Karpas-422 (cell line): Measurements from ENCODE around the gene EPB41L2. TPM values are rescaled to one million over a fixed set of nuclear protein-coding genes. Genes with fewer than 3 reads are reported as not detected.

Source experiments
- DNase-seq: peaks from one replicate; pipeline ENCODE4 v3.0.0-alpha.2; 2015
- H2AFZ ChIP-seq: fragments of 200-600 bp; sonication (generic); 2 replicates; pipeline ENCODE4 v1.6.1; 2014; ENCODE audit warnings: antibody characterized with exemption, low read length, mixed read lengths
- H3K27ac ChIP-seq: fragments of 200-600 bp; sonication (generic); 2 replicates; pipeline ENCODE4 v1.5.1; 2014; ENCODE audit warnings: mild to moderate bottlenecking, low read length, moderate library complexity
- H3K27me3 ChIP-seq: fragments of 200-600 bp; sonication (generic); 2 replicates; pipeline ENCODE4 v1.6.1; 2014; ENCODE audit warnings: low read length, mixed read lengths
- H3K36me3 ChIP-seq: fragments of 200-600 bp; sonication (generic); 2 replicates; pipeline ENCODE4 v1.6.1; 2014; ENCODE audit warnings: low read length, mixed read lengths; ENCODE audit not compliant: insufficient read depth
- H3K4me1 ChIP-seq: fragments of 200-600 bp; sonication (generic); 2 replicates; pipeline ENCODE4 v1.6.1; 2014; ENCODE audit warnings: mild to moderate bottlenecking, low read length, mixed read lengths
- H3K4me2 ChIP-seq: fragments of 200-600 bp; sonication (generic); 2 replicates; pipeline ENCODE4 v1.6.1; 2014; ENCODE audit warnings: low read length, low read depth, mild to moderate bottlenecking; ENCODE audit not compliant: poor library complexity, severe bottlenecking
- H3K4me3 ChIP-seq: fragments of 200-600 bp; sonication (generic); 2 replicates; pipeline ENCODE4 v1.5.1; 2014; ENCODE audit warnings: mild to moderate bottlenecking, antibody characterized with exemption, low read length, mixed read lengths
- H3K79me2 ChIP-seq: fragments of 200-600 bp; sonication (generic); 2 replicates; pipeline ENCODE4 v1.6.1; 2014; ENCODE audit warnings: mild to moderate bottlenecking, low read length, mixed read lengths
- H3K9ac ChIP-seq: fragments of 200-600 bp; sonication (generic); 2 replicates; pipeline ENCODE4 v1.6.0; 2014; ENCODE audit warnings: low read length
- H3K9me2 ChIP-seq: fragments of 200-600 bp; sonication (generic), shearing (Covaris generic); replicated peaks from 2 replicates; pipeline ENCODE4 v1.6.0; 2014; ENCODE audit warnings: mild to moderate bottlenecking, low read length, moderate library complexity; ENCODE audit not compliant: insufficient read depth
- H3K9me3 ChIP-seq: fragments of 300-700, 200-600 bp; sonication (generic); 2 replicates; pipeline ENCODE4 v1.6.1; 2014; ENCODE audit warnings: low read length, mixed read lengths
- H4K20me1 ChIP-seq: fragments of 200-600 bp; sonication (generic); 2 replicates; pipeline ENCODE4 v1.6.1; 2014; ENCODE audit warnings: mild to moderate bottlenecking, antibody characterized with exemption, low read length, low read depth; ENCODE audit not compliant: insufficient read depth
- total RNA-seq: library from RNA; depleted of rRNA; stranded (reverse); fragments of >200 nt; shearing (Covaris generic); gene quantifications from 2 replicates; pipeline ENCODE4 v1.2.3, GENCODE V29; 2014; ENCODE audit warnings: low replicate concordance

Gene EPB41L2
- total RNA-seq, 1 experiment from 2014 or later = 1.7 TPM

GRCh38 chr6:131059486-131059885 is 3.6 kb downstream of the EPB41L2 start:
- no peak for DNase-seq
- Histone ChIP-seq H3K36me3 (no peaks in the 10 kb centered on the region), H4K20me1 (no peaks in the 10 kb centered on the region), H2AFZ (no peak overlapping the region), H3K27ac (no peak overlapping the region), H3K27me3 (no peaks in the 10 kb centered on the region), H3K4me3 (no peak overlapping the region), H3K4me2 (no peak overlapping the region), H3K4me1 (peaks cover 10% of the 10 kb centered on the region), H3K9me3 (peaks cover 13% of the 10 kb centered on the region), H3K9ac (no peak overlapping the region), H3K79me2 (no peaks in the 10 kb centered on the region), H3K9me2 (no peaks in the 10 kb centered on the region)

- no peaks in the 10 kb centered on the region for H3K79me2 ChIP-seq
- H2AFZ ChIP-seq = no peak overlapping the region
- no peak for DNase-seq
Measured at GRCh38 chr6:131058236-131058635, 4.8 kb downstream of the EPB41L2 start.

GRCh38 chr6:131054392-131055250 is 8.4 kb downstream of the EPB41L2 start:
- Histone ChIP-seq H3K9me3 (peaks cover 13% of the 10 kb centered on the region), H3K79me2 (no peaks in the 10 kb centered on the region), H2AFZ (no peak overlapping the region), H3K4me3 (no peak overlapping the region), H3K4me1 (no peaks in the 10 kb centered on the region), H3K36me3 (no peaks in the 10 kb centered on the region), H3K9me2 (no peaks in the 10 kb centered on the region), H3K27ac (no peak overlapping the region), H3K9ac (no peak overlapping the region), H3K27me3 (no peaks in the 10 kb centered on the region), H4K20me1 (no peaks in the 10 kb centered on the region), H3K4me2 (no peak overlapping the region)
- no peak for DNase-seq

More at GRCh38 chr6:131058236-131058635, 4.8 kb downstream of the EPB41L2 start:
- Histone ChIP-seq H3K9me2 (no peaks in the 10 kb centered on the region), H3K27me3 (no peaks in the 10 kb centered on the region), H3K9ac (no peak overlapping the region), H3K9me3 (peaks cover 13% of the 10 kb centered on the region), H3K4me3 (no peak overlapping the region), H3K4me1 (peaks cover 6% of the 10 kb centered on the region), H3K4me2 (no peak overlapping the region), H3K36me3 (no peaks in the 10 kb centered on the region), H4K20me1 (no peaks in the 10 kb centered on the region), H3K27ac (no peak overlapping the region)

GRCh38 chr6:131053546-131054240 is 9.4 kb downstream of the EPB41L2 start:
- H3K4me3 ChIP-seq = no peak overlapping the region
- no peak for DNase-seq
- no peak overlapping the region for H2AFZ ChIP-seq
- no peaks in the 10 kb centered on the region for H3K27me3 ChIP-seq
- H3K9me3 ChIP-seq = peaks cover 13% of the 10 kb centered on the region
- H3K4me1 ChIP-seq = no peaks in the 10 kb centered on the region
- no peak overlapping the region for H3K4me2 ChIP-seq
- H3K79me2 ChIP-seq = no peaks in the 10 kb centered on the region
- H3K9me2 ChIP-seq = no peaks in the 10 kb centered on the region
- no peaks in the 10 kb centered on the region for H4K20me1 ChIP-seq
- H3K9ac ChIP-seq = no peak overlapping the region
- H3K27ac ChIP-seq = no peak overlapping the region
- H3K36me3 ChIP-seq = no peaks in the 10 kb centered on the region

- Histone ChIP-seq H2AFZ (no peak overlapping the region), H3K27ac (no peak overlapping the region), H3K4me1 (no peaks in the 10 kb centered on the region), H3K79me2 (no peaks in the 10 kb centered on the region), H3K27me3 (no peaks in the 10 kb centered on the region), H3K9ac (no peak overlapping the region), H3K4me2 (no peak overlapping the region), H3K36me3 (no peaks in the 10 kb centered on the region), H3K9me3 (peaks cover 13% of the 10 kb centered on the region), H3K9me2 (no peaks in the 10 kb centered on the region), H3K4me3 (no peak overlapping the region), H4K20me1 (no peaks in the 10 kb centered on the region)
- DNase-seq = no peak
Measured at GRCh38 chr6:131052181-131052580, 10.9 kb downstream of the EPB41L2 start.

GRCh38 chr6:131051341-131051740 is 11.7 kb downstream of the EPB41L2 start:
- Histone ChIP-seq H3K27ac (no peak overlapping the region), H3K79me2 (no peaks in the 10 kb centered on the region), H3K4me1 (no peaks in the 10 kb centered on the region), H4K20me1 (no peaks in the 10 kb centered on the region), H3K9me3 (peaks cover 13% of the 10 kb centered on the region), H3K4me3 (no peak overlapping the region), H3K9ac (no peak overlapping the region), H2AFZ (no peak overlapping the region), H3K9me2 (no peaks in the 10 kb centered on the region), H3K4me2 (no peak overlapping the region), H3K36me3 (no peaks in the 10 kb centered on the region), H3K27me3 (no peaks in the 10 kb centered on the region)
- DNase-seq = no peak

GRCh38 chr6:131049608-131050007 is 13.4 kb downstream of the EPB41L2 start:
- Histone ChIP-seq H4K20me1 (no peaks in the 10 kb centered on the region), H3K36me3 (no peaks in the 10 kb centered on the region), H3K9me3 (peaks cover 1% of the 10 kb centered on the region; the same call in 1 of the 2 replicates), H3K9ac (no peak overlapping the region), H2AFZ (no peak overlapping the region), H3K4me3 (no peak overlapping the region), H3K4me2 (no peak overlapping the region), H3K4me1 (no peaks in the 10 kb centered on the region), H3K9me2 (no peaks in the 10 kb centered on the region), H3K27me3 (no peaks in the 10 kb centered on the region), H3K79me2 (no peaks in the 10 kb centered on the region), H3K27ac (no peak overlapping the region)
- DNase-seq = no peak

GRCh38 chr6:131048933-131049515 is 14.0 kb downstream of the EPB41L2 start:
- no peak overlapping the region for H3K4me2 ChIP-seq
- H3K4me3 ChIP-seq = no peak overlapping the region
- H3K27me3 ChIP-seq = no peaks in the 10 kb centered on the region
- DNase-seq = no peak
- H3K36me3 ChIP-seq = no peaks in the 10 kb centered on the region
- no peak overlapping the region for H3K27ac ChIP-seq
- no peaks in the 10 kb centered on the region for H3K9me3 ChIP-seq
- H3K9me2 ChIP-seq = no peaks in the 10 kb centered on the region
- no peak overlapping the region for H2AFZ ChIP-seq
- H3K9ac ChIP-seq = no peak overlapping the region
- H3K79me2 ChIP-seq = no peaks in the 10 kb centered on the region
- no peaks in the 10 kb centered on the region for H4K20me1 ChIP-seq
- no peaks in the 10 kb centered on the region for H3K4me1 ChIP-seq
